Measurements from ENCODE around the gene CST11.

CST11 gene

GRCh38 chr20:23452776-23453175 lies at the start of gene CST11:
Gene CST11, minus strand, starts transcription at chr20:23452876. Its CDS starts 65 bp downstream, at chr20:23452811.
- no peaks in the 10 kb centered on the region for H3K4me1 ChIP-seq (ENCODE audit: control insufficient read depth in 1 of 2, insufficient read depth in 2 of 2, low read length in 2 of 2)
- H3K27ac ChIP-seq (ENCODE audit: low read length) = no peak within 1 kb of the TSS
- H3K27me3 ChIP-seq (ENCODE audit: low read depth, low read length) = no peaks in the 10 kb centered on the region
- no peaks in the 10 kb centered on the region for H3K36me3 ChIP-seq (ENCODE audit: control insufficient read depth in 1 of 2, insufficient read depth in 2 of 2, low read length in 2 of 2)
- no peak within 1 kb of the TSS for H3K4me3 ChIP-seq (ENCODE audit: low read depth in 1 of 2, low read length in 2 of 2)
- H3K9me3 ChIP-seq (ENCODE audit: control insufficient read depth in 1 of 2, low read length in 2 of 2) = no peaks in the 10 kb centered on the region

GRCh38 chr20:23501926-23502325 lies 49.2 kb upstream of the CST11 start:
- H3K4me1 ChIP-seq (ENCODE audit: control insufficient read depth in 1 of 2, insufficient read depth in 2 of 2, low read length in 2 of 2) = peaks cover 0 to 6% of the 10 kb centered on the region in 2 donors
- H3K4me3 ChIP-seq (ENCODE audit: low read depth in 1 of 2, low read length in 2 of 2) = no peak overlapping the region
- H3K27ac ChIP-seq (ENCODE audit: low read length) = no peak overlapping the region
- H3K36me3 ChIP-seq (ENCODE audit: control insufficient read depth in 1 of 2, insufficient read depth in 2 of 2, low read length in 2 of 2) = no peaks in the 10 kb centered on the region
- no peaks in the 10 kb centered on the region for H3K27me3 ChIP-seq (ENCODE audit: low read depth, low read length)
- H3K9me3 ChIP-seq (ENCODE audit: control insufficient read depth in 1 of 2, low read length in 2 of 2) = no peaks in the 10 kb centered on the region

GRCh38 chr20:23497536-23497935 lies 44.9 kb upstream of the CST11 start:
- no peak overlapping the region for H3K27ac ChIP-seq (ENCODE audit: low read length)

DNA sequence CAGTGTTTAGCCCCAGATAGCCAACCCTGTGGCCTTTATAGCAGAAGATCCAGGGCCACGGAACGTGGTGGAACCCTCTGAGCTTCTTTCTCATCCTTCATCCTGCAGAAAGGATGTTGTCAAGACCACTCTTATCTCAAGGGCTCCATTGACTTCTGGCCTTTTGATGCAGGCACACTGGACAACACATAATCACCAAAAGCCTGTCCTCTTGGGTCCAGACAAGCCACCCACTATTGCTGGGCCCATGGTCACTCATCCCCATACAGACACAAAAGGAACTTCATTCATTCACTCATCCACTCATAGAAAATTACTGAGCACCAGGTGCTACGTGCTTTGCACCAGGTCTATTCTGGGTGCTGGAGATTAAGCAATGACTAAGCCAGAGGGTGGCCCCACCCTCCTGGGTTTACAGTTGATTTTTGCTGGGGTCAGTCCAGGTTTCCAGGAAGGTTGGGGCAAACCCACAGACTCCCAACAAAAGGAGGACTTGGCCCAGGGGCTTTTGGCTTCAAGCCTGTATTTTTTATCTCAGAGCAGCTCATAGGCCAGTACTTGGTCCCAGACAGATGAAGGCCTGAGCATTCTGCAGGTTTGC lies 40.6 kb upstream of the CST11 start:
- H3K4me1 ChIP-seq (ENCODE audit: control insufficient read depth in 1 of 2, insufficient read depth in 2 of 2, low read length in 2 of 2) = peaks cover 0 to 2% of the 10 kb centered on the region in 2 donors
- no peaks in the 10 kb centered on the region for H3K9me3 ChIP-seq (ENCODE audit: control insufficient read depth in 1 of 2, low read length in 2 of 2)
- no peak overlapping the region for H3K27ac ChIP-seq (ENCODE audit: low read length)
- H3K4me3 ChIP-seq (ENCODE audit: low read depth in 1 of 2, low read length in 2 of 2) = no peak overlapping the region
- no peaks in the 10 kb centered on the region for H3K36me3 ChIP-seq (ENCODE audit: control insufficient read depth in 1 of 2, insufficient read depth in 2 of 2, low read length in 2 of 2)
- no peaks in the 10 kb centered on the region for H3K27me3 ChIP-seq (ENCODE audit: low read depth, low read length)

More at GRCh38 chr20:23497536-23497935, 44.9 kb upstream of the CST11 start:
- Histone ChIP-seq H3K4me3 (ENCODE audit: low read depth in 1 of 2, low read length in 2 of 2) (no peak overlapping the region), H3K27me3 (ENCODE audit: low read depth, low read length) (no peaks in the 10 kb centered on the region), H3K36me3 (ENCODE audit: control insufficient read depth in 1 of 2, insufficient read depth in 2 of 2, low read length in 2 of 2) (no peaks in the 10 kb centered on the region), H3K4me1 (ENCODE audit: control insufficient read depth in 1 of 2, insufficient read depth in 2 of 2, low read length in 2 of 2) (peaks cover 0 to 6% of the 10 kb centered on the region in 2 donors), H3K9me3 (ENCODE audit: control insufficient read depth in 1 of 2, low read length in 2 of 2) (no peaks in the 10 kb centered on the region)

- no peaks in the 10 kb centered on the region for H3K36me3 ChIP-seq (ENCODE audit: control insufficient read depth in 1 of 2, insufficient read depth in 2 of 2, low read length in 2 of 2)
- H3K4me3 ChIP-seq (ENCODE audit: low read depth in 1 of 2, low read length in 2 of 2) = no peak overlapping the region
- no peaks in the 10 kb centered on the region for H3K27me3 ChIP-seq (ENCODE audit: low read depth, low read length)
These were observed 39.6 kb upstream of the CST11 start for GRCh38 chr20:23492292-23492691.

GRCh38 chr20:23490817-23491216 lies 38.1 kb upstream of the CST11 start, which contains the start of gene CST8:
Gene CST8, plus strand, starts transcription at chr20:23491117. Its CDS starts 551 bp downstream, at chr20:23491668.
- H3K4me1 ChIP-seq (ENCODE audit: control insufficient read depth in 1 of 2, insufficient read depth in 2 of 2, low read length in 2 of 2) = no peaks in the 10 kb centered on the region
- H3K27ac ChIP-seq (ENCODE audit: low read length) = no peak within 1 kb of the TSS
- H3K27me3 ChIP-seq (ENCODE audit: low read depth, low read length) = no peaks in the 10 kb centered on the region
- H3K36me3 ChIP-seq (ENCODE audit: control insufficient read depth in 1 of 2, insufficient read depth in 2 of 2, low read length in 2 of 2) = no peaks in the 10 kb centered on the region
- H3K4me3 ChIP-seq (ENCODE audit: low read depth in 1 of 2, low read length in 2 of 2) = no peak within 1 kb of the TSS
- no peaks in the 10 kb centered on the region for H3K9me3 ChIP-seq (ENCODE audit: control insufficient read depth in 1 of 2, low read length in 2 of 2)

More at GRCh38 chr20:23492292-23492691, 39.6 kb upstream of the CST11 start:
- Histone ChIP-seq H3K27ac (ENCODE audit: low read length) (no peak overlapping the region), H3K4me1 (ENCODE audit: control insufficient read depth in 1 of 2, insufficient read depth in 2 of 2, low read length in 2 of 2) (no peaks in the 10 kb centered on the region), H3K9me3 (ENCODE audit: control insufficient read depth in 1 of 2, low read length in 2 of 2) (no peaks in the 10 kb centered on the region)

DNA sequence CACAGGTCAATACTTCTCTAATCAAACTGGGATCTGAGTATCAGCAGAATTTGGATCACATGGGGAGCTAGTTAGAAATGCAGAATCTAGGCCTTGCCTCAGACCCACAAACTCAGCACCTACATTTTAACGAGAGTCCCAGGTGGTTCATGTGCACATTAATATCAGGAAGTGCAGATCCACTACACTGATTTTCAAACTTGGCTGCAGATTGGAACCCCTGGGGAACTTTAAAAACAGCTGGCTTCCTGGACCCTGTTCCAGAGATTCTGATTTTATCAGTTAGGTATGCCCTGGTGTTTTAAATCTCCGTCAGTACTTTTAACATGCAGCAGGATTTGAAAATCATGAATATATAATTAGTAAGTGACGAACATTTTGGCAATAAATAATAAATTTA lies 36.3 kb upstream of the CST11 start:
- Histone ChIP-seq H3K36me3 (ENCODE audit: control insufficient read depth in 1 of 2, insufficient read depth in 2 of 2, low read length in 2 of 2) (no peaks in the 10 kb centered on the region), H3K4me3 (ENCODE audit: low read depth in 1 of 2, low read length in 2 of 2) (no peak overlapping the region), H3K27me3 (ENCODE audit: low read depth, low read length) (no peaks in the 10 kb centered on the region)

GRCh38 chr20:23488470-23488869 lies 35.8 kb upstream of the CST11 start:
- Histone ChIP-seq H3K4me1 (ENCODE audit: control insufficient read depth in 1 of 2, insufficient read depth in 2 of 2, low read length in 2 of 2) (no peaks in the 10 kb centered on the region), H3K36me3 (ENCODE audit: control insufficient read depth in 1 of 2, insufficient read depth in 2 of 2, low read length in 2 of 2) (no peaks in the 10 kb centered on the region), H3K9me3 (ENCODE audit: control insufficient read depth in 1 of 2, low read length in 2 of 2) (no peaks in the 10 kb centered on the region), H3K27me3 (ENCODE audit: low read depth, low read length) (no peaks in the 10 kb centered on the region), H3K4me3 (ENCODE audit: low read depth in 1 of 2, low read length in 2 of 2) (no peak overlapping the region), H3K27ac (ENCODE audit: low read length) (no peak overlapping the region)

More for the DNA sequence above, 36.3 kb upstream of the CST11 start:
- H3K9me3 ChIP-seq (ENCODE audit: control insufficient read depth in 1 of 2, low read length in 2 of 2) = no peaks in the 10 kb centered on the region
- no peaks in the 10 kb centered on the region for H3K4me1 ChIP-seq (ENCODE audit: control insufficient read depth in 1 of 2, insufficient read depth in 2 of 2, low read length in 2 of 2)
- H3K27ac ChIP-seq (ENCODE audit: low read length) = no peak overlapping the region

- no peak overlapping the region for H3K27ac ChIP-seq (ENCODE audit: low read length)
- H3K4me3 ChIP-seq (ENCODE audit: low read depth in 1 of 2, low read length in 2 of 2) = no peak overlapping the region
- H3K36me3 ChIP-seq (ENCODE audit: control insufficient read depth in 1 of 2, insufficient read depth in 2 of 2, low read length in 2 of 2) = no peaks in the 10 kb centered on the region
- H3K4me1 ChIP-seq (ENCODE audit: control insufficient read depth in 1 of 2, insufficient read depth in 2 of 2, low read length in 2 of 2) = no peaks in the 10 kb centered on the region
- H3K9me3 ChIP-seq (ENCODE audit: control insufficient read depth in 1 of 2, low read length in 2 of 2) = no peaks in the 10 kb centered on the region
- H3K27me3 ChIP-seq (ENCODE audit: low read depth, low read length) = no peaks in the 10 kb centered on the region
These were observed 31.4 kb upstream of the CST11 start for GRCh38 chr20:23484081-23484480.

- H3K4me1 ChIP-seq (ENCODE audit: control insufficient read depth in 1 of 2, insufficient read depth in 2 of 2, low read length in 2 of 2) = no peaks in the 10 kb centered on the region
- no peak overlapping the region for H3K27ac ChIP-seq (ENCODE audit: low read length)
- H3K27me3 ChIP-seq (ENCODE audit: low read depth, low read length) = no peaks in the 10 kb centered on the region
- no peaks in the 10 kb centered on the region for H3K9me3 ChIP-seq (ENCODE audit: control insufficient read depth in 1 of 2, low read length in 2 of 2)
- H3K36me3 ChIP-seq (ENCODE audit: control insufficient read depth in 1 of 2, insufficient read depth in 2 of 2, low read length in 2 of 2) = no peaks in the 10 kb centered on the region
- no peak overlapping the region for H3K4me3 ChIP-seq (ENCODE audit: low read depth in 1 of 2, low read length in 2 of 2)
These were observed 29.5 kb upstream of the CST11 start for GRCh38 chr20:23482138-23482537.

DNA sequence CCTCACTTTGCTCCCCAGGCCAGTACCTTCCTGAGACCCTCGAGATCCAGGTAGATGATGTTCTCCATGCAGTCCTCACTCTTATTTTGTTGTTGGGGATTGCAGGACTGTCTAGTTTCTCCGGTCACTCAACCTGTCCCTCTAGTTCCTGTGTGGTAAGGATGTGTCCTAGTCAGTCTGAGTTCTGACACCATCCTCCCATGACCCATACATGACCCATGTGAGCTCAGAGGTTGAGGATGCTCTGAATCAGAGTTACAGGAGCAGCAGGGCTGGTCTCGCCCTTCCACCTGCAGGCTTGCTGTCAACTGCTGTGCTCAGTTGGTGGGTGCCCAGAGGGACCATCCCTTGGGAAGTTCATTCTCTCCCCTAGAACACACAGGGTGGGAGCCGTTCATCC lies 26.4 kb upstream of the CST11 start:
- Histone ChIP-seq H3K27me3 (ENCODE audit: low read depth, low read length) (no peaks in the 10 kb centered on the region), H3K4me1 (ENCODE audit: control insufficient read depth in 1 of 2, insufficient read depth in 2 of 2, low read length in 2 of 2) (no peaks in the 10 kb centered on the region), H3K36me3 (ENCODE audit: control insufficient read depth in 1 of 2, insufficient read depth in 2 of 2, low read length in 2 of 2) (no peaks in the 10 kb centered on the region), H3K27ac (ENCODE audit: low read length) (no peak overlapping the region), H3K9me3 (ENCODE audit: control insufficient read depth in 1 of 2, low read length in 2 of 2) (no peaks in the 10 kb centered on the region), H3K4me3 (ENCODE audit: low read depth in 1 of 2, low read length in 2 of 2) (no peak overlapping the region)

DNA sequence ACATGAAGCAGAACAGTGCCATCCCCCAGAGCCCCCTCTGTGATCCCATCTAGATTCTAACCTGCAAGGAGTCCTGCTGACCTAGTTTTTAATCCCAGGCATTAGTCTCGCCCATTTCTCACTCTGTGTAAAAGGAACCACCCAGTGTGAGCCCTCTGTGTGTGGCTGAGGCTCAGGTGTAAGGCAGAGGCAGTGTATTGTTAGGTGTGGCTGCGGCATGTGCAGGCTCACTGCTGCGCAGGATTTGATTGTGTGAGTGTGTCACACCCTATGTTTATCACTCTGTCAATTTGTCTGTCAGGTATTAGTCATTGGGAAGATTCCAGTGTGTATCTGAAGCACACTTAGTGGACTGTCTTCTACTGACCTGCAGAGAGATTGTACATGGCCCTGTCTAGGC lies 24.5 kb upstream of the CST11 start:
- Histone ChIP-seq H3K4me3 (ENCODE audit: low read depth in 1 of 2, low read length in 2 of 2) (no peak overlapping the region), H3K36me3 (ENCODE audit: control insufficient read depth in 1 of 2, insufficient read depth in 2 of 2, low read length in 2 of 2) (no peaks in the 10 kb centered on the region), H3K9me3 (ENCODE audit: control insufficient read depth in 1 of 2, low read length in 2 of 2) (no peaks in the 10 kb centered on the region), H3K4me1 (ENCODE audit: control insufficient read depth in 1 of 2, insufficient read depth in 2 of 2, low read length in 2 of 2) (no peaks in the 10 kb centered on the region), H3K27ac (ENCODE audit: low read length) (no peak overlapping the region), H3K27me3 (ENCODE audit: low read depth, low read length) (no peaks in the 10 kb centered on the region)

Measured in muscle layer of duodenum (tissue), 2 donors.